ENCODE measurements around the gene EPHA4.

EPHA4 gene

DNA sequence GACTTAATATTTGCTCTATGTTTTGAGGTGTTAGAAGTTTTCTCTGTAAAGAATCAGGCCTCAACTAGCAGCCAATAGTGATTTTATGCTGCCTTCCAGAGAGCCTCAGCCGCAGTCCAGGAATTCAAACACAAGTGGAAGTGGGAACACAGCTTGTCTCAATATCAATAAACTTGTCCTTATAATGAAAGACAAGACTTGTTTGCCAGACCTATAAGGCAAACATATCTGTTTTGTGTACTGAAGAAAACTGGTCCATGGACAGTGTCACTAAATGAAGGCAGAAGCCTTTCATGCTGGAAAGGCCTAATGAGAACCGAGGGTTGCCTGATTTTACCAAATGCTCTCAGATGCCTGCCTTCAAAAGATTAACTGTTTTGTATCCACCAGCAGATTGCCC is 182.2 kb downstream of the EPHA4 start:
- TF ChIP-seq, protein P1, sequence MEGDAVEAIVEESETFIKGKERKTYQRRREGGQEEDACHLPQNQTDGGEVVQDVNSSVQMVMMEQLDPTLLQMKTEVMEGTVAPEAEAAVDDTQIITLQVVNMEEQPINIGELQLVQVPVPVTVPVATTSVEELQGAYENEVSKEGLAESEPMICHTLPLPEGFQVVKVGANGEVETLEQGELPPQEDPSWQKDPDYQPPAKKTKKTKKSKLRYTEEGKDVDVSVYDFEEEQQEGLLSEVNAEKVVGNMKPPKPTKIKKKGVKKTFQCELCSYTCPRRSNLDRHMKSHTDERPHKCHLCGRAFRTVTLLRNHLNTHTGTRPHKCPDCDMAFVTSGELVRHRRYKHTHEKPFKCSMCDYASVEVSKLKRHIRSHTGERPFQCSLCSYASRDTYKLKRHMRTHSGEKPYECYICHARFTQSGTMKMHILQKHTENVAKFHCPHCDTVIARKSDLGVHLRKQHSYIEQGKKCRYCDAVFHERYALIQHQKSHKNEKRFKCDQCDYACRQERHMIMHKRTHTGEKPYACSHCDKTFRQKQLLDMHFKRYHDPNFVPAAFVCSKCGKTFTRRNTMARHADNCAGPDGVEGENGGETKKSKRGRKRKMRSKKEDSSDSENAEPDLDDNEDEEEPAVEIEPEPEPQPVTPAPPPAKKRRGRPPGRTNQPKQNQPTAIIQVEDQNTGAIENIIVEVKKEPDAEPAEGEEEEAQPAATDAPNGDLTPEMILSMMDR (IDR thresholded peaks at IDR 0.05; ENCODE audit: low read depth, low read length): no peak
- no peak for DNase-seq (ENCODE audit: extremely low read depth, low read depth)

DNA sequence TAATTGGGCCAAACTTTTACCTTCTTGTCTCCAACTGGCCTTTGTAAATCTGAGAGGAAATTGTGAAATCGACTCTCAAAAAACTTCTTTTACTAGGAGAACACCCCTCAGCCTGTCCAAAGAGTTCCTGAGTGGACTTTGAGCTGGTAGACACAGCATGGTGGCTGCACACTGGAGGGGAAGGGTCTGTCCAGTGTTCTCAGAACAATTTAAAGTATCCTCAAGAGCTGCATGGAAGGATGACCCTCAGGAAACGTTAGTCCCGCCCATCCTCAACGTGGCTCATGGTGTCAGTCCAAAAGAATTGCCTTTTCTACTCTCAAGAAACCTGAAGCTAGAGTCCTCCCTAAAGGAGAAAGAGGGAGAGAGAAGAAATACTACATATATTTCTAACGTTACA is 182.7 kb downstream of the EPHA4 start:
- TF ChIP-seq, protein P1 (IDR thresholded peaks at IDR 0.05; ENCODE audit: low read depth, low read length): no peak
- no peak for DNase-seq (ENCODE audit: extremely low read depth, low read depth)

DNA sequence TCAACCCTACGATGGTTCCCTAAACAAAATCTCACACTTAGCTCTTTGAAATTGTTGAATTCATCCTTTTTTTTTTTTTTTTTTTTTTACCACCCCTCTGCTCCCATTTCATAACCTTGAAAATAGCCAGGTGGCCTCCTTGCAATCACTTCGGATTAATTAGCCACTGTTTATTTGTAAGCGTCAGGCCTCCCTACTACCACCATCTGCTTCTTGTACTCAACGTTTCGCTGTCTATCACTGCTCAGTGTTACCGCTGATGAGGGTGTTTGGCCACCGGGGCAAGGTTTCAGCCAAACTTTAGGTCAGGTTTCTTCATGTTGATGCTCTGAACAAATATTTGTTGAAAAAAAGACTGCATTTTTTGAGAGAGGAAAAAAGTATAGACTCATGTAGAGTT is 183.2 kb downstream of the EPHA4 start:
- DNase-seq (ENCODE audit: extremely low read depth, low read depth): no peak

DNA sequence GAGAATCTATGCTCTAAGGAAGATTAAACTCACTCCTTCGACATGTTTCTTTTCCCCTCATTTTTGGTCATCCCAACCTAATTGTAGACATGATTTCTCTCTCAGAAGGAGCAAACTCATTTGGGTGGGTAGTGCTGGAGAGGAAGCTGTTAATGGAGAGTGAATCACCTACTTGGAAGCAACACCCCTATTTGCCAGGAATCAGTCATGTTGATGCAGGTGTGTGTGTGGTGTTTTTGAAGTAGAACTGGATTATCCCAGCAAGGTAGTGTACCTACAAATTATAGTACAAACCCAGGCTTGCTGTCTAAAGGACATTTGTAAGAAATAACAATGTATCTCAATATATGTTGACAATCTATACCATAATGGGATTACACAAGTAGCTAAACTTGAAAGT is 186.4 kb downstream of the EPHA4 start:
- TF ChIP-seq, protein P1 (IDR thresholded peaks at IDR 0.05; ENCODE audit: low read depth, low read length): no peak
- no peak for DNase-seq (ENCODE audit: extremely low read depth, low read depth)

More for the DNA sequence above, 183.2 kb downstream of the EPHA4 start:
- TF ChIP-seq, protein P1 (IDR thresholded peaks at IDR 0.05; ENCODE audit: low read depth, low read length): no peak

DNA sequence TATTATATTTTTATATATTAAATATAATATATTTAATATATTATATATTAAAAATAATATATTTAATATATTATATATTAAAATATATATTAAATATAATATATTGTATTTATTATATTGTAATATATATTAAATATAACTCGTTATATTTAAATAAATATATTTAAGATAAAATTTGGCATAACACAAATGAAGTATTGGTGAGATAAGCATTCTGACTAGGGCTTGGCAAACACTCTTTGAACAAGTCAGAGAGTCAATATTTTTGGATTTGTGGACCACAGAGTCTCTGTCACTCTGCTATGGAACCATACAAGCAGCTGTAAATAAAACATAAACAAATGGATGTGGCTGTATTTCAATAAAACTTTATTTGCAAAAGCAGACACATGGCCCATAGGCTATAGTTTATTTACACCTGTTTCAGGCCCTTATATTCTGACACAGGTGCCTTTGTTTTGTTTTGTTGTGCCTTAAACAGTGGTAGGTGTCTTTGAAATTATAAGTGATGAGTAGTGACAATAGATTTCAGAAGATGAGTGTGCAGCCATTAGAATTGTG is 190.1 kb downstream of the EPHA4 start:
- no peak for DNase-seq (ENCODE audit: extremely low read depth, low read depth)
- TF ChIP-seq, protein P1 (IDR thresholded peaks at IDR 0.05; ENCODE audit: low read depth, low read length): no peak

DNA sequence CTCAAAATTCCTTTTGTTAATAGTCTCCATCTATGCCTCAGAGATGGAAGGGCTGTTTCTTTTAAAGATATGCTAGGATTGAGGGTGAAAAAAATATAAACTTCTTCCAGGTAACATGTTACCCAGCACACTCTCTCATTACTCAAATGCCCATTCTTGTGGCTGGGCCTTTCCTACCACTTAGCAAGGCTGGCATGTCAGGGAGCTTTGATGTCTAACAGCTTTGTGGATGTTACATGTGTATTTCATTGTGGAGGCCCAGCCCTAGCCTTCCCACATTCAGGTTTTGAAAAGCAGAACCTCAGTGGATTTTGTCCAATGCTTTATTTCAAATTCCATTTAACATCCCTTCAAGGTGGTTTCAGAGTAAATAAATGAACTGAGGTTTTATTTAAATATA is 191.4 kb downstream of the EPHA4 start:
- TF ChIP-seq, protein P1 (IDR thresholded peaks at IDR 0.05; ENCODE audit: low read depth, low read length): no peak
- DNase-seq (ENCODE audit: extremely low read depth, low read depth): no peak

DNA sequence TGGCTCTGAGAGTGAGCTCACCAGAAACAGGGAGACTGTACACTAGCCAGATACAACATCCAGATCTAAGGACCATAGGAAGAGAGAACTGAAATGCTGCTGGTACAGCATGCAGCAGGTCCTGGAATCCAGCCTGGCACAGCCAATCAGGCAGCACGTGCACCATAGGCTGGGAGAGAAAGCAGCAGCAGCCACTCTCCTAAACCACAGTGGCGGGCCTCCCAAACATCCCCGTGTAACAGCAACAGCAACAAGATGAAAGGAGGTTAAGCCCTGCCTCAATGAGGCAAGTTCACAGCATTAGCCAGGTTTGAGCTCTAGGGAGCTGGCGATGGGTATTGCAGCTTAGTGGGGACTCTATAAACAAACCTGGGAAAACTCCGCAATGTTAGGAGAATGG is 192.0 kb downstream of the EPHA4 start:
- TF ChIP-seq, protein P1 (IDR thresholded peaks at IDR 0.05; ENCODE audit: low read depth, low read length): no peak
- DNase-seq (ENCODE audit: extremely low read depth, low read depth): no peak
